Epithelial cell of proximal tubule (primary cell): ENCODE data around the gene SOX4. TPM values are rescaled to one million over a fixed set of nuclear protein-coding genes. Genes with fewer than 3 reads are reported as not detected.

Source experiments
- DNase-seq: peaks from one replicate; pipeline ENCODE4 v3.0.0-alpha.2; 2011; ENCODE audit warnings: low read depth
- H3K4me3 ChIP-seq: 2 replicates; pipeline ENCODE4 v1.5.1; 2011; ENCODE audit warnings: low read depth, mild to moderate bottlenecking, low read length
- total RNA-seq: library from RNA; depleted of rRNA; stranded (reverse); fragments of >200 nt; gene quantifications from 2 replicates; pipeline ENCODE4 v1.2.3, GENCODE V29; 2015
- TF ChIP-seq, protein P1 (sequence below): conservative IDR thresholded peaks from 2 replicates; pipeline ENCODE4 v1.5.1; 2012; ENCODE audit warnings: low read depth, mild to moderate bottlenecking, low read length

Gene SOX4
- total RNA-seq, 1 donor from 2014 or later, result 105 TPM

DNA sequence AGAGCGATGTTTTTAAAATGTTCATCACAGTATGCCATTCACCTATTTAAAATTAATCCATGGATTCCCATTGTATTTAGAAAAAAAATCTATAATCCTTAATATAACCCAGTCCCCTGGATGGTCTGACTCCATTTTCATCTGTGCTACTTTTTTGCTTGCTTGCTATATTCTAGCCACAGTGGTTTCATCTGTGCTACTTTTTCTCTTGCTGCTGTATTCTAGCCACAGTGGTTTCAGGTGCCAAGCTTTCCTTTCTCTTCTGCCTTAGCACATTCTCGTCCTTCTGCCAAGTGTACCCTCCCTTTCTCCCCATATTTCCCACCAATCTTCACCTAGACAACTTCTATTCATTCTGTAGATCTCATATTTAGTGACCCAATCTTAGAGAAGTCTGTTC is 33.3 kb upstream of the SOX4 start:
- no peak overlapping the region for H3K4me3 ChIP-seq
- DNase-seq, result no peak
- TF ChIP-seq, protein P1, sequence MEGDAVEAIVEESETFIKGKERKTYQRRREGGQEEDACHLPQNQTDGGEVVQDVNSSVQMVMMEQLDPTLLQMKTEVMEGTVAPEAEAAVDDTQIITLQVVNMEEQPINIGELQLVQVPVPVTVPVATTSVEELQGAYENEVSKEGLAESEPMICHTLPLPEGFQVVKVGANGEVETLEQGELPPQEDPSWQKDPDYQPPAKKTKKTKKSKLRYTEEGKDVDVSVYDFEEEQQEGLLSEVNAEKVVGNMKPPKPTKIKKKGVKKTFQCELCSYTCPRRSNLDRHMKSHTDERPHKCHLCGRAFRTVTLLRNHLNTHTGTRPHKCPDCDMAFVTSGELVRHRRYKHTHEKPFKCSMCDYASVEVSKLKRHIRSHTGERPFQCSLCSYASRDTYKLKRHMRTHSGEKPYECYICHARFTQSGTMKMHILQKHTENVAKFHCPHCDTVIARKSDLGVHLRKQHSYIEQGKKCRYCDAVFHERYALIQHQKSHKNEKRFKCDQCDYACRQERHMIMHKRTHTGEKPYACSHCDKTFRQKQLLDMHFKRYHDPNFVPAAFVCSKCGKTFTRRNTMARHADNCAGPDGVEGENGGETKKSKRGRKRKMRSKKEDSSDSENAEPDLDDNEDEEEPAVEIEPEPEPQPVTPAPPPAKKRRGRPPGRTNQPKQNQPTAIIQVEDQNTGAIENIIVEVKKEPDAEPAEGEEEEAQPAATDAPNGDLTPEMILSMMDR, result no peak

- TF ChIP-seq, protein P1, result no peak
- no peak overlapping the region for H3K4me3 ChIP-seq
- DNase-seq, result no peak
Observed at GRCh38 chr6:21565431-21565830, 28.1 kb upstream of the SOX4 start.

DNA sequence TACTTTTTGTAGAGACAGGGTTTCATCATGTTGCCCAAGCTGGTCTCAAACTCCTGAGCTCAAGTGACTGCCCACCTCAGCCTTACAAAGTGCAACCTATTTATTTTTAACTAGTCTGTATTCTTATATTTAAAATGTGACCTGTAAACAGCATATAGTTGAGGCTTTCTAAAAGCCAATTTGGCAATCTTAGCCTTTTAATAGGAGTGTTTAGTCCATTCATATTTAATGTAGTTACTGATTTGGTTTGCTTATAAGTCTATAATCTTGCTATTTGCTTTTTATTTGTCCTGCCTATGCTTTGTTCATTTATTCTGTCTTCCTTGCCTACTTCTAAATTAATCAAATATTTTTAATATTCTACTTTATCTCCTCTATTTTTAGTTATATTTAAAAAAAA is 15.0 kb upstream of the SOX4 start:
- TF ChIP-seq, protein P1, result no peak
- DNase-seq, result no peak
- H3K4me3 ChIP-seq, result no peak overlapping the region

- H3K4me3 ChIP-seq, result no peak overlapping the region
- TF ChIP-seq, protein P1, result no peak
- DNase-seq, result no peak
Observed at GRCh38 chr6:21582651-21583050, 10.9 kb upstream of the SOX4 start.

GRCh38 chr6:21586300-21586699 is 7.3 kb upstream of the SOX4 start:
- no peak for DNase-seq
- TF ChIP-seq, protein P1, result no peak
- H3K4me3 ChIP-seq, result no peak overlapping the region

DNA sequence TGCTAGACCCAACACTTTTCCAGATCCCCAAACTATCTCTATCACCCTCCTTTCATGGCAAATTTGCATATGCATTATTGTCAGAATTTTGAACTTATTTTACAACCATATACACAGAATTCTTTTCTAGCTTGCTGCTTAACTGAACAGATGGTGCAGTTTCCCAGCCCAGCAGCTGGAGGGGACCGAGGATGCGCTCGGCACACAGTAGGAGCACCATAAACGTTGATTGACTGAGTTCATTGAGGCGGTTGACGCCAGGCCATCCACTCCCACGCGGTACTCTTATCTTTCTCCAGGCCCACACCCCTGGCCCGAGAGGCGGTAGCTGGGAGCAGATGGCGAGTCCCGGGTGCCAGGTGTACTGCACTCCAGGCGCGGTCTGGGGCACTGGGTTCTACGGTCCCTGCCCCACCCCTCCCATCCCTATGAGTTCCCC is 6.8 kb upstream of the SOX4 start:
- no peak for DNase-seq
- TF ChIP-seq, protein P1, result no peak
- H3K4me3 ChIP-seq, result peak overlapping the region; percentile 71

GRCh38 chr6:21587179-21587960 is 6.2 kb upstream of the SOX4 start:
- TF ChIP-seq, protein P1, result peak; percentile 33
- peak overlapping the region; percentile 71 for H3K4me3 ChIP-seq
- no peak for DNase-seq
